ENCODE results near the gene HSD17B3.

Gene HSD17B3

GRCh38 chr9:96206156-96206751, 95.7 kb downstream of the HSD17B3 start:
- H3K27ac ChIP-seq = no peak overlapping the region
- TF ChIP-seq ZFX (IDR thresholded peaks at IDR 0.05) (no peak), CTCF (conservative IDR thresholded peaks at IDR 0.05) (no peak)

DNA sequence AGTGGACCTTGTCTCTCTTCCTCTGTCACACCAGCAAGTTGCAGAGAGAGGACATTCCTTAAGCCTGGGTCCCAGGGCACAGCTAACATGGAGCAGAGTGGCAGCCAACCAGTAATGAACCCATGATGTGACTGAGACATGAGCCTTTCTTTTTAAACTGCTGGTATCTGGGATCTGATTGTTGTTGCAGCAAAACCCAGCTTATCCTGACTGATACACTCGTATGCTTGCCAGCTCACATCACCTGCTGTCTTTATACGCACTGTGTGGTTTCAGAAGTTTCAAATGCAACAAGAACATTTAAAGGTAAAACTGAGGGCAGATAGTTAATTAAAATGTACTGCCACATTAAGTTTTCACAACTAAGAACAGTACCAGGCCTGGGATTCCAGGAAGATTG, 97.1 kb downstream of the HSD17B3 start:
- H3K27ac ChIP-seq = no peak overlapping the region
- no peak for TF ChIP-seq ZFX (IDR thresholded peaks at IDR 0.05)
- TF ChIP-seq CTCF (conservative IDR thresholded peaks at IDR 0.05) = no peak

GRCh38 chr9:96203867-96204501, 98.0 kb downstream of the HSD17B3 start:
- no peak overlapping the region for H3K27ac ChIP-seq
- TF ChIP-seq CTCF (conservative IDR thresholded peaks at IDR 0.05) (no peak), ZFX (IDR thresholded peaks at IDR 0.05) (no peak)

- H3K27ac ChIP-seq = no peak overlapping the region
These were observed 98.8 kb downstream of the HSD17B3 start for GRCh38 chr9:96202971-96203780.

GRCh38 chr9:96201140-96201539, 100.8 kb downstream of the HSD17B3 start:
- no peak overlapping the region for H3K27ac ChIP-seq
- TF ChIP-seq ZFX (IDR thresholded peaks at IDR 0.05) (no peak), CTCF (conservative IDR thresholded peaks at IDR 0.05) (no peak)

More at GRCh38 chr9:96202971-96203780, 98.8 kb downstream of the HSD17B3 start:
- TF ChIP-seq ZFX (IDR thresholded peaks at IDR 0.05) (no peak), CTCF (conservative IDR thresholded peaks at IDR 0.05) (no peak)

DNA sequence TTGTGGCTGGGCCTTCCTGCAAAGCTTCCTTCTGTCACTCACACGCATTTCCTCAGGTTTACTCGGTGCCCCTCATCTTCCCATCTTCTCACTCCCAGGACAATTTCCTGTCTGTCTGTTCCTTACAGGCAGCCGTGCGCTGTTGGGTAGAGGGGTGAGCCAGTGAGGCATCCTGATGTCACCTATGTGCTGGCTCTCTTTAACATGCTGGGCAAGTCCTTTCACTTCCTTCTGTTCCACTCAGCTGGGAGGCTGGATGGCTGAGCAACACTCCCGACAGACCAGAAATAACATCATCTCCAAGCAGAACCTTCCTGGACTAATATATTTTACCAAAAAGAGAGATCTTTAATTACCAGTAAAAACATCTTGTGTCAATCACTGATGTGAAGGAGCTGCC, 103.0 kb downstream of the HSD17B3 start:
- no peak for TF ChIP-seq CTCF (conservative IDR thresholded peaks at IDR 0.05)
- TF ChIP-seq ZFX (IDR thresholded peaks at IDR 0.05) = no peak
- H3K27ac ChIP-seq = no peak overlapping the region

DNA sequence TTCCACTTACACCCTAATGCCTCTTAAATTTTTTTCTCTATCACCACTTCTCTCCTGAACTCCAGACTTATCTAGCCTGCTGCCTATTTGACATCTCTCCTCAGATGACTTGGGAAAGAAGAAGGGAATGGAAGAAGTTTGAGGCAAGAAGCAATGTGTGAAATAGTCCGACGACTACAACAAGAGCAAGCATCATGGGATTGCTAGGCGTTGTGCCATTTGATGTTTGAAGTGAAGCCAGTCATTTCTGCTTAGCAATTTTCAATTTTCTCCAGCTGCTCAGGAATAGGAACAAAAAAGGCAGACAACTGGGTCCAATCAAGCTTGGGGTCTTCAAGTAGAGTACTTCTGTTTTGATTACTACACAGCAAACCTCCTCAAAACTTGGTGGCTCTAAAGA, 106.4 kb downstream of the HSD17B3 start:
- TF ChIP-seq ZFX (IDR thresholded peaks at IDR 0.05) (no peak), CTCF (conservative IDR thresholded peaks at IDR 0.05) (no peak)
- H3K27ac ChIP-seq = no peak overlapping the region
